Activated CD4-positive, alpha-beta memory T cell treated with anti-CD3 and anti-CD28 coated beads for 36 hours (primary cell): ENCODE data around the gene ROBO3. TPM values are rescaled to one million over a fixed set of nuclear protein-coding genes. Genes with fewer than 3 reads are reported as not detected.

Experiments
- CTCF ChIA-PET: fragments of 350-600 bp; sonication (Branson Sonifier 250); formaldehyde crosslinking; loops from one replicate; lab custom pipeline; 2021; ENCODE audit warnings: antibody characterized with exemption, inconsistent platforms; lab: Charles Lee
- POLR2A ChIA-PET: fragments of 350-600 bp; sonication (Branson Sonifier 250); formaldehyde crosslinking; loops from one replicate; lab custom pipeline; 2021; ENCODE audit warnings: antibody characterized with exemption; lab: Charles Lee
- DNase-seq: peaks from one replicate; pipeline ENCODE4 v3.0.0-alpha.2; 2020
- H3K27ac Mint-ChIP-seq: one replicate; pipeline ENCODE4 v1.8.0; 2021; ENCODE audit warnings: mixed read lengths
- H3K27me3 Mint-ChIP-seq: one replicate; pipeline ENCODE4 v1.8.0; 2021; ENCODE audit warnings: mixed read lengths
- H3K36me3 Mint-ChIP-seq: one replicate; pipeline ENCODE4 v1.8.0; 2021; ENCODE audit warnings: mixed read lengths
- H3K4me1 Mint-ChIP-seq: one replicate; pipeline ENCODE4 v1.8.0; 2021; ENCODE audit warnings: low read depth, mixed read lengths
- H3K4me3 Mint-ChIP-seq: one replicate; pipeline ENCODE4 v1.8.0; 2021; ENCODE audit warnings: mild to moderate bottlenecking, mixed read lengths
- H3K9me3 Mint-ChIP-seq: one replicate; pipeline ENCODE4 v1.8.0; 2021; ENCODE audit warnings: mixed read lengths
- intact Hi-C: fragments of 100-400 bp; cut with micrococcal nuclease; formaldehyde crosslinking; loops from one replicate; pipeline ENCODE4 v1.15.1; 2023
- total RNA-seq, 2 experiments: library from RNA; stranded (reverse); gene quantifications; one replicate each; pipeline ENCODE4 v1.2.3, GENCODE V29; 2021

The ROBO3 gene
- total RNA-seq, 2 experiments from 2014 or later, result 9.0 to 10.4 TPM

GRCh38 chr11:124837491-124837856, 27.8 kb upstream of the ROBO3 start:
- DNase-seq, result no peak
- peaks cover 49% of the 10 kb centered on the region for H3K27me3 Mint-ChIP-seq
- intact Hi-C loops, result loop anchor here (1.0 to 10.0 kb wide), 8 partner anchors 29 to 433 kb away; partner anchors contain the start of genes ESAM and TBRG1

GRCh38 chr11:124838805-124839127, 26.5 kb upstream of the ROBO3 start:
- POLR2A ChIA-PET, result no interaction called here

More at GRCh38 chr11:124837491-124837856, 27.8 kb upstream of the ROBO3 start:
- Mint-ChIP-seq H3K9me3 (no peaks in the 10 kb centered on the region), H3K4me3 (no peak overlapping the region), H3K36me3 (no peaks in the 10 kb centered on the region), H3K27ac (no peak overlapping the region), H3K4me1 (peaks cover 9% of the 10 kb centered on the region)
- ChIA-PET CTCF (interaction anchor here (0.6 to 5.0 kb wide), 22 partner anchors 9 to 1265 kb away, joined by 3 to 85 read pairs (median 4); partner anchors contain the start of genes ESAM, MSANTD2, ROBO3 and SIAE), POLR2A (interaction anchor here (0.7 to 1.1 kb wide), 2 partner anchors 39 to 333 kb away, joined by 3 to 5 read pairs; no protein-coding TSS in a partner anchor)

GRCh38 chr11:124839128-124839971, 25.9 kb upstream of the ROBO3 start:
- ChIA-PET CTCF (interaction anchor here (0.6 to 5.0 kb wide), 8 partner anchors 27 to 298 kb away, joined by 3 to 85 read pairs (median 25); partner anchors contain the start of genes ESAM, MSANTD2, ROBO3 and SIAE), POLR2A (interaction anchor here (0.6 kb wide), 1 partner anchor 27 kb away, joined by 3 read pairs; no protein-coding TSS in a partner anchor)
- Mint-ChIP-seq H3K27me3 (peaks cover 56% of the 10 kb centered on the region), H3K36me3 (no peaks in the 10 kb centered on the region), H3K9me3 (no peaks in the 10 kb centered on the region), H3K4me3 (no peak overlapping the region), H3K4me1 (peaks cover 11% of the 10 kb centered on the region), H3K27ac (no peak overlapping the region)
- intact Hi-C loops, result loop anchor here (2.0 to 10.0 kb wide), 2 partner anchors 37 to 435 kb away; no protein-coding TSS in a partner anchor
- peak; percentile 25 for DNase-seq

More at GRCh38 chr11:124838805-124839127, 26.5 kb upstream of the ROBO3 start:
- no peaks in the 10 kb centered on the region for H3K9me3 Mint-ChIP-seq
- H3K27me3 Mint-ChIP-seq, result peaks cover 55% of the 10 kb centered on the region
- no peaks in the 10 kb centered on the region for H3K36me3 Mint-ChIP-seq
- peaks cover 11% of the 10 kb centered on the region for H3K4me1 Mint-ChIP-seq
- H3K27ac Mint-ChIP-seq, result no peak overlapping the region
- no peak for DNase-seq
- intact Hi-C loops, result loop anchor here (2.0 to 10.0 kb wide), 2 partner anchors 38 to 434 kb away; no protein-coding TSS in a partner anchor
- CTCF ChIA-PET, result interaction anchor here (0.9 to 5.0 kb wide), 10 partner anchors 17 to 194 kb away, joined by 3 to 85 read pairs (median 14); partner anchors contain the start of genes ESAM, MSANTD2, ROBO3 and SIAE
- no peak overlapping the region for H3K4me3 Mint-ChIP-seq

- POLR2A ChIA-PET, result interaction anchor here (0.6 kb wide), 1 partner anchor 27 kb away, joined by 3 read pairs; no protein-coding TSS in a partner anchor
- H3K27me3 Mint-ChIP-seq, result peaks cover 64% of the 10 kb centered on the region
- no peak overlapping the region for H3K27ac Mint-ChIP-seq
- H3K9me3 Mint-ChIP-seq, result no peaks in the 10 kb centered on the region
- intact Hi-C loops, result loop anchor here (2.0 to 10.0 kb wide), 2 partner anchors 37 to 435 kb away; no protein-coding TSS in a partner anchor
- H3K4me1 Mint-ChIP-seq, result peaks cover 14% of the 10 kb centered on the region
- peak overlapping the region; percentile 21 for H3K4me3 Mint-ChIP-seq
- no peak for DNase-seq
- H3K36me3 Mint-ChIP-seq, result no peaks in the 10 kb centered on the region
- CTCF ChIA-PET, result interaction anchor here (1.2 to 5.0 kb wide), 6 partner anchors 26 to 169 kb away, joined by 3 to 85 read pairs (median 36); partner anchors contain the start of genes ESAM, MSANTD2, ROBO3 and SIAE
Measured at GRCh38 chr11:124839972-124840621, 25.1 kb upstream of the ROBO3 start.

- Mint-ChIP-seq H3K4me3 (no peak overlapping the region), H3K27me3 (peaks cover 67% of the 10 kb centered on the region), H3K36me3 (no peaks in the 10 kb centered on the region), H3K9me3 (no peaks in the 10 kb centered on the region), H3K4me1 (peaks cover 14% of the 10 kb centered on the region), H3K27ac (no peak overlapping the region)
- ChIA-PET POLR2A (no interaction called here), CTCF (interaction anchor here (0.7 to 5.0 kb wide), 3 partner anchors 25 to 169 kb away, joined by 3 to 85 read pairs (median 3); partner anchors contain the start of genes SIAE and SPA17)
- DNase-seq, result no peak
- intact Hi-C loops, result no loop called here
Measured at GRCh38 chr11:124840666-124841065, 24.6 kb upstream of the ROBO3 start.

- no peak overlapping the region for H3K4me3 Mint-ChIP-seq
- no peaks in the 10 kb centered on the region for H3K9me3 Mint-ChIP-seq
- no peak for DNase-seq
- CTCF ChIA-PET, result interaction anchor here (0.7 to 1.4 kb wide), 2 partner anchors 25 to 47 kb away, joined by 3 read pairs; no protein-coding TSS in a partner anchor
- H3K27ac Mint-ChIP-seq, result no peak overlapping the region
- H3K4me1 Mint-ChIP-seq, result peaks cover 13% of the 10 kb centered on the region
- POLR2A ChIA-PET, result no interaction called here
- peaks cover 72% of the 10 kb centered on the region for H3K27me3 Mint-ChIP-seq
- H3K36me3 Mint-ChIP-seq, result no peaks in the 10 kb centered on the region
- intact Hi-C loops, result no loop called here
Measured at GRCh38 chr11:124841201-124841600, 24.0 kb upstream of the ROBO3 start.

GRCh38 chr11:124841840-124842239, 23.4 kb upstream of the ROBO3 start:
- DNase-seq, result no peak
- CTCF ChIA-PET, result interaction anchor here (0.9 to 1.4 kb wide), 2 partner anchors 24 to 48 kb away, joined by 3 read pairs; no protein-coding TSS in a partner anchor
- Mint-ChIP-seq H3K4me3 (no peak overlapping the region), H3K27ac (no peak overlapping the region), H3K27me3 (peaks cover 77% of the 10 kb centered on the region), H3K36me3 (no peaks in the 10 kb centered on the region), H3K4me1 (peaks cover 10% of the 10 kb centered on the region), H3K9me3 (no peaks in the 10 kb centered on the region)
- POLR2A ChIA-PET, result no interaction called here
- intact Hi-C loops, result no loop called here

- intact Hi-C loops, result no loop called here
- Mint-ChIP-seq H3K27me3 (peaks cover 80% of the 10 kb centered on the region), H3K27ac (no peak overlapping the region), H3K36me3 (no peaks in the 10 kb centered on the region), H3K9me3 (no peaks in the 10 kb centered on the region), H3K4me3 (no peak overlapping the region), H3K4me1 (peaks cover 10% of the 10 kb centered on the region)
- CTCF ChIA-PET, result interaction anchor here (0.9 kb wide), 1 partner anchor 24 kb away, joined by 3 read pairs; no protein-coding TSS in a partner anchor
- POLR2A ChIA-PET, result no interaction called here
- no peak for DNase-seq
Measured at GRCh38 chr11:124842305-124842704, 22.9 kb upstream of the ROBO3 start.

- POLR2A ChIA-PET, result no interaction called here
Measured at GRCh38 chr11:124843616-124843910, 21.7 kb upstream of the ROBO3 start.

GRCh38 chr11:124844664-124845079, 20.6 kb upstream of the ROBO3 start:
- Mint-ChIP-seq H3K4me3 (no peak overlapping the region), H3K27me3 (peaks cover 80% of the 10 kb centered on the region), H3K36me3 (no peaks in the 10 kb centered on the region), H3K9me3 (no peaks in the 10 kb centered on the region), H3K27ac (no peak overlapping the region), H3K4me1 (peaks cover 10% of the 10 kb centered on the region)
- intact Hi-C loops, result no loop called here
- DNase-seq, result no peak
- POLR2A ChIA-PET, result no interaction called here
- CTCF ChIA-PET, result interaction anchor here (0.6 to 1.6 kb wide), 2 partner anchors 22 to 31 kb away, joined by 3 to 6 read pairs; no protein-coding TSS in a partner anchor

More at GRCh38 chr11:124843616-124843910, 21.7 kb upstream of the ROBO3 start:
- intact Hi-C loops, result no loop called here
- no peak overlapping the region for H3K27ac Mint-ChIP-seq
- no peaks in the 10 kb centered on the region for H3K9me3 Mint-ChIP-seq
- peaks cover 10% of the 10 kb centered on the region for H3K4me1 Mint-ChIP-seq
- no peak for DNase-seq
- CTCF ChIA-PET, result interaction anchor here (1.1 to 1.2 kb wide), 2 partner anchors 11 to 33 kb away, joined by 3 to 4 read pairs; no protein-coding TSS in a partner anchor
- H3K4me3 Mint-ChIP-seq, result no peak overlapping the region
- H3K36me3 Mint-ChIP-seq, result no peaks in the 10 kb centered on the region
- H3K27me3 Mint-ChIP-seq, result peaks cover 79% of the 10 kb centered on the region

GRCh38 chr11:124846070-124846673, 19.1 kb upstream of the ROBO3 start:
- DNase-seq, result no peak
- Mint-ChIP-seq H3K36me3 (no peaks in the 10 kb centered on the region), H3K9me3 (no peaks in the 10 kb centered on the region), H3K4me3 (no peak overlapping the region), H3K27ac (no peak overlapping the region), H3K27me3 (peaks cover 76% of the 10 kb centered on the region), H3K4me1 (peaks cover 5% of the 10 kb centered on the region)
- intact Hi-C loops, result no loop called here
- ChIA-PET CTCF (interaction anchor here (1.4 kb wide), 1 partner anchor 20 kb away, joined by 7 read pairs; the partner anchor contains the start of gene ROBO3), POLR2A (no interaction called here)
